Stimulated activated CD8-positive, alpha-beta memory T cell treated with anti-CD3 and anti-CD28 coated beads, Interleukin-7, amount 100 ng/mL, for 48 hours (primary cell): ENCODE data around the gene DTYMK.
"Not testable (repeated sequence)": the region's sequence is repeated elsewhere in the genome, so short reads cannot be mapped to it uniquely, and the experiment has no call there.

ENCODE experiments used
- DNase-seq, 2 donors: peaks; one replicate each; pipeline ENCODE4 v3.0.0-alpha.2; 2020; ENCODE audit warnings: low read depth in 1 of 2; ENCODE audit errors: extremely low read depth in 1 of 2

DTYMK gene

GRCh38 chr2:241673189-241673663 is 13.4 kb downstream of the DTYMK start:
- no peak for DNase-seq

- DNase-seq = no peak
Observed at GRCh38 chr2:241672243-241673188, 14.1 kb downstream of the DTYMK start.

GRCh38 chr2:241671457-241672240 is 15.0 kb downstream of the DTYMK start:
- no peak for DNase-seq

- no peak for DNase-seq
Observed at GRCh38 chr2:241670333-241671110, 16.1 kb downstream of the DTYMK start.

GRCh38 chr2:241668839-241669238 is 17.8 kb downstream of the DTYMK start:
- no peak for DNase-seq

- DNase-seq = no peak
Observed at GRCh38 chr2:241668354-241668753, 18.3 kb downstream of the DTYMK start.

- DNase-seq = no peak
Observed at GRCh38 chr2:241666627-241667400, 19.8 kb downstream of the DTYMK start.

GRCh38 chr2:241665731-241666440 is 20.7 kb downstream of the DTYMK start:
- DNase-seq = no peak

- DNase-seq = not testable (repeated sequence)
Observed at GRCh38 chr2:241662731-241663130, 23.9 kb downstream of the DTYMK start.

- DNase-seq = no peak
Observed at GRCh38 chr2:241660593-241661213, 25.9 kb downstream of the DTYMK start.

GRCh38 chr2:241659150-241659739 is 27.4 kb downstream of the DTYMK start:
- no peak for DNase-seq

GRCh38 chr2:241658296-241658695 is 28.3 kb downstream of the DTYMK start:
- no peak for DNase-seq

- no peak for DNase-seq
Observed at GRCh38 chr2:241657786-241658254, 28.8 kb downstream of the DTYMK start.

GRCh38 chr2:241656190-241656741 is 30.3 kb downstream of the DTYMK start:
- DNase-seq = no peak

- DNase-seq = no peak
Observed at GRCh38 chr2:241655516-241656189, 31.0 kb downstream of the DTYMK start.

- DNase-seq = no peak
Observed at GRCh38 chr2:241654551-241654950, 32.1 kb downstream of the DTYMK start.

- no peak for DNase-seq
Observed at GRCh38 chr2:241653210-241653750, 33.3 kb downstream of the DTYMK start.
